HG03469 (cell line): ENCODE results near the gene RALGPS2.
A peak's percentile ranks its signal among the peaks of the same experiment; 100 is the strongest.

Experiments used
- ATAC-seq: cut with Tn5 transposase; IDR thresholded peaks from one replicate; pipeline ENCODE4 v1.9.1; 2021; ENCODE audit warnings: mild to moderate bottlenecking, moderate library complexity, moderate number of reproducible peaks; ENCODE audit not compliant: unreplicated experiment

RALGPS2 gene, protein sequence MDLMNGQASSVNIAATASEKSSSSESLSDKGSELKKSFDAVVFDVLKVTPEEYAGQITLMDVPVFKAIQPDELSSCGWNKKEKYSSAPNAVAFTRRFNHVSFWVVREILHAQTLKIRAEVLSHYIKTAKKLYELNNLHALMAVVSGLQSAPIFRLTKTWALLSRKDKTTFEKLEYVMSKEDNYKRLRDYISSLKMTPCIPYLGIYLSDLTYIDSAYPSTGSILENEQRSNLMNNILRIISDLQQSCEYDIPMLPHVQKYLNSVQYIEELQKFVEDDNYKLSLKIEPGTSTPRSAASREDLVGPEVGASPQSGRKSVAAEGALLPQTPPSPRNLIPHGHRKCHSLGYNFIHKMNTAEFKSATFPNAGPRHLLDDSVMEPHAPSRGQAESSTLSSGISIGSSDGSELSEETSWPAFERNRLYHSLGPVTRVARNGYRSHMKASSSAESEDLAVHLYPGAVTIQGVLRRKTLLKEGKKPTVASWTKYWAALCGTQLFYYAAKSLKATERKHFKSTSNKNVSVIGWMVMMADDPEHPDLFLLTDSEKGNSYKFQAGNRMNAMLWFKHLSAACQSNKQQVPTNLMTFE

DNA sequence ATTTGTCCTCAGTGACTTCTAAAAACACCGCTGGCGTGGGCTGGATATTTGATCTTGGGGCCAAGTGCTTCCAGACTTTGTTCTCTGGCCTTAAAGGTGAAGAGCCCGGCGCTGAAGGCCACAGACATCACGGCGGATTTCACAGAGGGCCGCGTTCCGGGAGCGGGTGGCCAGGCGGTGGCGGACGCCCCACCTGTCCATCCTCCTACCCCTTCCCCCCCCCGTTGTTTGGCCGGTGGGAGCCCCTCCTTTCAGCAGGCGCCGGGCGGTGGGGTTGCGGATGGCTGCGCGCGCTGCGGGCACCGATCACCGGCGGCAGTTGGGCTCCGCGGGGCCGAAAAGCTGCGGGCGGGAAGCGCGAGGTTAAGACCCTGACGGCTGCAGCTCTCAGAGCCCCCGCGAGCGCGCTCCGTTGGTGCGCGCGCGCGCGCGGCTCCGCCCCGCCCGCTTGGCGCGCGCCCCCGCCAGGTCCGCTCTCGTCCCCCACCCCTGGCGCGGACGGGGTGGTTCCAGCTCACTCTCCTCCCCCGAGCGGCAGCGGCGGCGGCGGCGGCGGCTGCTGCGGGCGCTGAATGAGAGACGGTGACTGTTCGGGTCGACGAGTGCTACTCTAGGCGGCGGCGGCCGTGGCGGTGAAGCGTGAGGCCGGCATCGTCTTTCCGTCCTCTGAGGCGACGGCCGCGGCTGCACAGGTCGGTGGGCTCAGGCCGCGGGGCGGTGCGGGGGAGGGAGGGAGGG lies at the start of gene RALGPS2:
Gene RALGPS2, plus strand, starts transcription at position 517 of the 738 bp plus-strand sequence. CDS start 51,521 bp downstream, outside the sequence.
- ATAC-seq, result peak; percentile 61

GRCh38 chr1:178679237-178679636 lies 45.8 kb upstream of the RALGPS2 start:
- ATAC-seq, result no peak

DNA sequence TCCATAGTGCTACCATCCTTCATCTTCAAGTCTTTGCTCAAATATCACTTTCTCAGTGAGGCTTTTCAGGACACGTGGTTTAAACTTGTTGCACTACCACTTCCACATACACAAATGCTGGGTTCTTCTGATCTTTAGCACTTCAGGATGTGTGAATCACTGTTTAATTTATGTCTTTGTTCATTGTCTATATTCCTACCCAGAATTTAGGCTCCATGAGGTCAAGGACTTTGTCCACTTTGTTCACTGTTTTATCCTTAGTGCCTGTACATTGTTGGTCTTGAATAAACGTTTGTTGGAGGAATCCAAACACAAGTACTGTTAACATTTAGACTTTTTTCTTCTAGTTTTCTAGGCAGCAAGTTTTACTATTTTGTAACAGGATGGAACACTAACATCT lies 42.6 kb upstream of the RALGPS2 start:
- ATAC-seq, result no peak

GRCh38 chr1:178682886-178683285 lies 42.2 kb upstream of the RALGPS2 start:
- no peak for ATAC-seq

GRCh38 chr1:178683291-178683690 lies 41.8 kb upstream of the RALGPS2 start:
- no peak for ATAC-seq

DNA sequence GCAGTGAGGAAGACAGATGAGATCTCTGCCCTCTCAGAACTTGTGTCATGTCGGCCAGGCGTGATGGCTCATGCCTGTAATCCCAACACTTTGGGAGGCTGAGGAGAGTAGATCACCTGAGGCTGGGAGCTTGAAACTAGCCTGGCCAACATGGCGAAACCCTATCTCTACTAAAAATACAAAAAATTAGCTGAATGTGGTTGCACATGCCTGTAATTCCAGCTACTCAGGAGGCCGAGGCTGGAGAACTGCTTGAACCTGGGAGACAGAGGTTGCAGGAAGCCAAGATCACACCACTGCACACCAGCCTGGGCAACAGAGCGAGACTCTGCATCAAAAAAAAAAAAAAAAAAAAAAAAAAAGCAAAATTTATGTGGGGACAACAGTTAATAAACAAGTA lies 40.9 kb upstream of the RALGPS2 start:
- ATAC-seq, result no peak

- no peak for ATAC-seq
These were observed 40.5 kb upstream of the RALGPS2 start for GRCh38 chr1:178684542-178685000.

GRCh38 chr1:178686407-178686806 lies 38.6 kb upstream of the RALGPS2 start:
- no peak for ATAC-seq

DNA sequence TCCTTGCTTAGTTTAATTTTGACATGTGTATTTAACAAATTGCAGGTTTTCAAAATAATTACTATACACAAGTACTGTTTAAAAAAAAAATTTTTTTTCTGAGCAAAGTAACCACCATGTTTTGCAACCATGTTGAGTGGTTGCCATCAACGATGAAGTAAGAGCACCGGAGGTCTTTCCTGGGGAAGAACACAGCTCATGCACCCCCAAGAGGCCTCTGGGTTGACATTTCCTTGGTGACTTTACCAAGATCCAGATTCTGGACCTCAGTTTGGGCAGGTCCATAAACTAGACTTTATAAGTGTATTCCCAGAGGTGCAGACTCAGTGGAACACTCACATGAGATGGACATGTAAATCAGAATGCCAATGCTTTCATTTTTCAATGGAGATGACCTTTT lies 36.8 kb upstream of the RALGPS2 start:
- ATAC-seq, result no peak

GRCh38 chr1:178689769-178690168 lies 35.3 kb upstream of the RALGPS2 start:
- ATAC-seq, result no peak

GRCh38 chr1:178690496-178690895 lies 34.5 kb upstream of the RALGPS2 start:
- no peak for ATAC-seq

DNA sequence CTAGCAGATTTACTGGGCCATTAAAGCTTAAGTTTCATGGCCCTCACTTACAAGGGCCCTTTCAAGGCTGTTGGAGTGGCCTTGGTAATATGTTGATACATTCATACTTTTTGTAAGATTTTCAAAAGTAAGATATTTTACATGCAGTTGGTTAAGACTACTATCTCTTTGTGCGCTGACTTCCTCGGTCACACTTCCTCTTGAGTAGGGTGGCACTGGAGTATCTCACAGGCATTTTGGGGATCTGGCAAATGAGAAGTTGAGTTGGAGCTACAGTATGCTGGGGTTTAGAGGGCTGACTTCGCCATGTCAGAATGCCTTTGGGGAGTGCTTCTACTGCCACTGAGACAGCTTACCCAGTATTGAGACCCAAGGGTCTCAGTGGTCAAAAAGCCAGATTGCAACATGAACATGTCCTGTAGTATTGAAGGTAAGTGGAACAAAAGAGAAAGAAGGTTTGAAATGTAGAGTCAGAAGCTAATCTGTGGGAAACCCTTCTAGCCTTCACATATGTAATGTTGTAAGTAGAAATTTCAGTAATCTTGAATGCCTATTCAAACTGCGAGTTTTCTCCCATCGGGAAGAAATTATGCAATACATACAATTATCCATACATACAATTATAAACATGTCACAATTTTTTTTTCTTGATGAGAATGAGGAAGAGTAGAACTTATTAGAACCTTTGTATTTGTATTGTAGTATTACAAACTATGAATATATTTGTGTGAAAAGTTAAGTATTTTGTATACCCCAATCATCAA lies 32.3 kb upstream of the RALGPS2 start:
- no peak for ATAC-seq

GRCh38 chr1:178693366-178693765 lies 31.7 kb upstream of the RALGPS2 start:
- ATAC-seq, result no peak

DNA sequence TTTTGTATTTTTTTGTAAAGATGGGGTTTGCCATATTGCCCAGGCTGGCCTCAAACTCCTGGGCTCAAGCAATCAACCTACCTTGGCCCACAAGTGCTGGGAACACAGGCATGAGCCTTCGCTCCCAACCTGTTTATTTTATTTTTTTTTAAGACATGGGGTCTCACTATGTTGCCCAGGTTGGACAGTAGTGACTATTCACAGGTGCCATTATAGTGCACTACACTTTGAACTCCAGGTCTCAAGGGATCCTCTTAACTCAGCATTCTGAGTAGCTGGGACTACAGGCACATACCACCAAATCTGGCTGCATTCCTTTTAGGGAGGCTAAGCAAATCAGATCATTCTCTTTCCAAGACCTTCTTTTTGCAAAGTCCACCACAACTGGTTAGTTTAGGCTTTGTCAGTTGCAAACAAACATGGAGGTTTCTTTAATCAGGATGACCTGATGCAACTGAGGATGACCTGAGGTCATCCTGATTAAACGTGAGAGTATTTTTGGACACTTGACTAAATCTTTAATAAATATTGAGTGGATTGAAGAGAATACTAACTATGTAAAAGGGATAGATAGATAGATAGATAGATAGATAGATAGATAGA lies 30.0 kb upstream of the RALGPS2 start:
- ATAC-seq, result no peak

GRCh38 chr1:178702146-178702545 lies 22.9 kb upstream of the RALGPS2 start:
- no peak for ATAC-seq

DNA sequence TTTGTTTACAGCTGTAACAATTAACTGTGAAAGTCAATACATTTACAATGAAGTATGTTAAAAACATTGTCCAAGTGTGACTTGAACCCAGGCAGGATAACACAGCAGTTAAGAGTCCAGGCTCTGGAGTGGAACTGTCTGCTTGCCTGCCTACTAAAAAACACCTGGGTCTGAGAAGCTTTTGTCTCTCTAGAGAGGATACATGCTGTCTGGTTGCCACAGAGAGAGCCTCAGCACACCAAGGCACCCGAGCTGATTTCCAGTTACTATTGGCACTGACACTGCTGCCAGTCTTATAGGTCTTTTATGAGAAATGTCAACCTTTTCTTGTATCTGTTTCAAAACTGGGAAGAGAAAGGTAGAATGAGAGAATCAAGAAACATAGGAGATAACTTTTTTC lies 20.2 kb upstream of the RALGPS2 start:
- no peak for ATAC-seq

GRCh38 chr1:178706432-178706831 lies 18.6 kb upstream of the RALGPS2 start:
- ATAC-seq, result no peak

- ATAC-seq, result no peak
These were observed 11.8 kb upstream of the RALGPS2 start for GRCh38 chr1:178713259-178713658.

- no peak for ATAC-seq
These were observed 10.6 kb upstream of the RALGPS2 start for GRCh38 chr1:178714453-178714852.

GRCh38 chr1:178716111-178716510 lies 8.9 kb upstream of the RALGPS2 start:
- ATAC-seq, result no peak

DNA sequence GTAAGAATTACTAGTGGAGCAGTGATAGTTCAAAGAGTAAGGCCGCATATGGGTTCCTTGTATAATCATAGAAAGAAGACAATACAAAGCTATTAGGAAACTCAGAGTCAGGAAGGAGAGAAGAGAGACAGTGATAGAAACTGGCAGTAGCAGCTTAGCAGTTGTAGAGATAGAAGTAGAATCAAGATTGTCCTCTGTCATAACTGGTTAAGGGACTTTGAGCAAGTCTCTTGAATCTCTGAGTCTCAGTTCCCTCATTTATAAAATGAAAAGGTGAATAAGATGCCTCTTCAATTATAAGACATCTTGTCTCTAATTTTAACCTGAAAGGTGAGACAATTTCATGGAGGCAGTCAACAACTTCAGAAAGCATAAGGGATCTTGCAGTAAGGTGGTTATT lies 6.5 kb upstream of the RALGPS2 start:
- no peak for ATAC-seq
